ENCODE measurements around the gene PLK5. TPM values are rescaled to one million over a fixed set of nuclear protein-coding genes. Genes with fewer than 3 reads are reported as not detected.
"Not testable (repeated sequence)": the region's sequence is repeated elsewhere in the genome, so short reads cannot be mapped to it uniquely, and the experiment has no call there.

Gene PLK5
- total RNA-seq, 2 experiments from 2014 or later: not detected

DNA sequence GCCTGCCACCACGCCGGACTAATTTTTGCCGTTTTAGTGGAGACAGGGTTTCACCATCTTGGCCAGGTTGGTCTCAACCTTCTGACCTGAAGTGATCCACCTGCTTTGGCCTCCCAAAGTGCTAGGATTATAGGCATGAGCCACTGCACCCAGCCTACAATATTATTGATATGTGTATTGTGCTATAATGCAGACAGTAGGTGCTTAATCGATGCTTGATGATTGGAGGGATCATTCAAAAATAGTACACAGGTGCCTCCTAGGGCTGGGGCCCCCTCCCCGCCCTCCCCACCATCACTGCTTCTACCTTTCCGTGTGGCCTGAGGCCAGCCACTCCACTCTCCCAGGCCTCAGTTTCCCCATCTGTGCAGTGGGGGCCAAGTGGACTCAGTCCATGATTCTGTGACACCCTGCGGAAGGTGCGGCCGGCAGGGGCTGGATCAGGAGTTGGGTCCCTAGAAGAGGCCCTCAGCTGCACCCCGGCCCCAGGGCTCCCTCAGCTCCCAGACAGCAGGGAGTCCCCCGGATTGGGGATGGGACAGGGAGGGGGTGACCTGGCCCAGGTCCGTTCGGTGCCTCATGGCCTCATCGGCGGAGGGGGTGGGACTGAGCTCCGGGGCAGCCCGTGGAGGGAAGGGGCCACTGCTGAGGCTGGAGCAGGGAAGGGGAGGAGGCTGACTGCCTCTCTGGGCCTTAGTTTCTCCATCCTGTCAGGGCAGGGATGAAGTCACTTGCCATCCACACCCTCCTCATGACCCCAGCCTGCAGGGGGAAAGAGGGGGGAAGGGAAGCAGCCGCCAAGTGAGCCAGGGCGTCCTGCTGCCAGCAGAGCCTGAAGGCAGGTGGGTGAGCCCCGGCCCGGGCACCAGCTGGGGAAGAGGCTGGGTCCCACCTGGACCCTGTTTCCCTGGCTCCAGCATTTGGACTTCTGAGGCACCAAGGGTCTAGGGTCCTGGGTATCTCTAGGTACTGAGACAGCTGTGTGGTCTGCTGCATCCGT lies 12.3 kb upstream of the PLK5 start:
- peaks cover 12% of the 10 kb centered on the region for H3K4me1 Mint-ChIP-seq
- no peak overlapping the region for H3K27ac Mint-ChIP-seq
- no peak for DNase-seq
- ATAC-seq: no peak
- no peaks in the 10 kb centered on the region for H3K36me3 Mint-ChIP-seq (ENCODE audit: low read depth)
- POLR2A ChIA-PET: no interaction called here
- CTCF ChIA-PET: interaction anchor here (0.6 kb wide), 1 partner anchor 218 kb away, joined by 3 read pairs; no protein-coding TSS in a partner anchor
- no peaks in the 10 kb centered on the region for H3K9me3 Mint-ChIP-seq (ENCODE audit: low read depth)
- no peaks in the 10 kb centered on the region for H3K27me3 Mint-ChIP-seq
- peak overlapping the region; percentile 70 for H3K4me3 Mint-ChIP-seq
- intact Hi-C loops (cut with DNase I, micrococcal nuclease): loop anchor here in 1 of 2 experiments (2.0 kb wide), 1 partner anchor 233 kb away; no protein-coding TSS in a partner anchor

- ATAC-seq (peak; percentile 87), DNase-seq (peak; percentile 86)
- CTCF ChIA-PET: interaction anchor here (0.6 kb wide), 1 partner anchor 220 kb away, joined by 3 read pairs; no protein-coding TSS in a partner anchor
- Mint-ChIP-seq H3K36me3 (ENCODE audit: low read depth) (no peaks in the 10 kb centered on the region), H3K4me1 (peaks cover 8% of the 10 kb centered on the region), H3K27ac (no peak within 1 kb of the TSS), H3K27me3 (no peaks in the 10 kb centered on the region), H3K9me3 (ENCODE audit: low read depth) (no peaks in the 10 kb centered on the region), H3K4me3 (peak within 1 kb of the TSS; percentile 70)
- POLR2A ChIA-PET: no interaction called here
- intact Hi-C loops (cut with DNase I, micrococcal nuclease): loop anchor here in 1 of 2 experiments (1.0 to 2.0 kb wide), 7 partner anchors 23 to 299 kb away; partner anchors contain the start of genes ATP8B3, C19orf25, DAZAP1 and PCSK4
Observed at GRCh38 chr19:1512671-1513498, 11.0 kb upstream of the PLK5 start, which contains the start of gene ADAMTSL5. Gene ADAMTSL5 (minus strand): TSS chr19:1513019. CDS start chr19:1510943, 2,076 bp downstream.

DNA sequence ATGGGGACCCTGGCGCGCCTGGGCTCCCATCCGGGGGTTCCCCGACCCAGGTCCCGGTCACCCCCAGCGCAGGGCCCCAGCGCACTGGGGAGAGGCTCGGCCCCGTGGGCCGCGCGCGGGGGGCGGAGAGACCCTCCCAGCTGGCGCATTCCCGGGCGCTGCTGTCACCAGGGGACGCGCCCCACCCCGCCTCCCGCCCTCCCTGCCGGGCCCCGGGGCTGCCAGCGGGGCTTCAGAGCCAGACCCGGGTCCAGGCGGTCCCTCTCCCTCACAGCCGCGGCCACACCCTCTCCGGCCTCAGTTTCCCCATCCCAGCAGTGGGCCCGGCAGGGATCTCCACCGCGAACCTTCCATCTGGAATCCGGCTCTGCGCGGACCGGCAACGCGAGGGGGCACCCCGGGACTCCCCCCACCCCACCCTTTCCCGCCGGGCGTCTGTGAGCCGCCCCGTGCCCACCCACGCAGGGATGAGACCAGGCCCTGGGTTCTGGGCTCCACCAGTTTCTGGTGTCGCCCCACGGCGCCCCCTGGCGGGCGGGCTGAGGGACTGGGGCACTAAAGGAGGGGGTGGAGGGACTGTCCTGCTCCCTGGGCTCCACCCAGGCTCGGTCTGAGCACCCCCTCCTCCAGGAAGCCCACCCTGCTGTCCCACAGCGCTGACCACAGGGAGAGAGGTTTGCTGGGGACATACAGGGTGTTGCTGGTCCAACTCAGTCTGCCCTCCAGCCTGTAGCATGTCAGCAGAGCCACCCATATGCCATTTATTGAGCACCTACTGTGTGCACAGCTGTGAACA lies 10.2 kb upstream of the PLK5 start:
- no peak overlapping the region for H3K4me3 Mint-ChIP-seq
- CTCF ChIA-PET: no interaction called here
- H3K27me3 Mint-ChIP-seq: no peaks in the 10 kb centered on the region
- DNase-seq (peak; percentile 88), ATAC-seq (peak; percentile 60)
- intact Hi-C loops (cut with DNase I, micrococcal nuclease): loop anchor here in 1 of 2 experiments (1.0 to 2.0 kb wide), 7 partner anchors 23 to 299 kb away; partner anchors contain the start of genes ATP8B3, C19orf25, DAZAP1 and PCSK4
- H3K4me1 Mint-ChIP-seq: peaks cover 7% of the 10 kb centered on the region
- POLR2A ChIA-PET: no interaction called here
- no peaks in the 10 kb centered on the region for H3K36me3 Mint-ChIP-seq (ENCODE audit: low read depth)
- no peaks in the 10 kb centered on the region for H3K9me3 Mint-ChIP-seq (ENCODE audit: low read depth)
- no peak overlapping the region for H3K27ac Mint-ChIP-seq

DNA sequence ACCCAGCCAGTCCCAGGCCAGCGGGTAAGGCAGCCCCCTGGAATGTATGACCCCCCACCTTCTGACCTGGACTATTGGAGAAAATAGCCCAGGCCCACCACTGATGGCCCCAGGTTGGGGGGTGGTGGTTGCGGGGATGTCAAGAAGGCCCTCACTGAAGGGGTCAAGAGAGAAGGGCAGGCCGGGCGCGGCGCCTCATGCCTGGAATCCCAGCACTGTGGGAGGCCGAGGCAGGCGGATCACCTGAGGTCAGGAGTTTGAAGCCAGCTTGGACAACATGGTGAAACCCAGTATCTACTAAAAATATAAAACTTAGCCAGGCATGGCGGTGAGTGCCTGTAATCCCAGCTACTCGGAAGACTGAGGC lies 9.6 kb upstream of the PLK5 start:
- Mint-ChIP-seq H3K9me3 (ENCODE audit: low read depth) (no peaks in the 10 kb centered on the region), H3K27me3 (no peaks in the 10 kb centered on the region), H3K27ac (no peak overlapping the region), H3K36me3 (ENCODE audit: low read depth) (no peaks in the 10 kb centered on the region), H3K4me1 (peaks cover 7% of the 10 kb centered on the region), H3K4me3 (no peak overlapping the region)
- no peak for ATAC-seq
- intact Hi-C loops (cut with DNase I, micrococcal nuclease): no loop called here
- ChIA-PET CTCF (no interaction called here), POLR2A (no interaction called here)
- no peak for DNase-seq

DNA sequence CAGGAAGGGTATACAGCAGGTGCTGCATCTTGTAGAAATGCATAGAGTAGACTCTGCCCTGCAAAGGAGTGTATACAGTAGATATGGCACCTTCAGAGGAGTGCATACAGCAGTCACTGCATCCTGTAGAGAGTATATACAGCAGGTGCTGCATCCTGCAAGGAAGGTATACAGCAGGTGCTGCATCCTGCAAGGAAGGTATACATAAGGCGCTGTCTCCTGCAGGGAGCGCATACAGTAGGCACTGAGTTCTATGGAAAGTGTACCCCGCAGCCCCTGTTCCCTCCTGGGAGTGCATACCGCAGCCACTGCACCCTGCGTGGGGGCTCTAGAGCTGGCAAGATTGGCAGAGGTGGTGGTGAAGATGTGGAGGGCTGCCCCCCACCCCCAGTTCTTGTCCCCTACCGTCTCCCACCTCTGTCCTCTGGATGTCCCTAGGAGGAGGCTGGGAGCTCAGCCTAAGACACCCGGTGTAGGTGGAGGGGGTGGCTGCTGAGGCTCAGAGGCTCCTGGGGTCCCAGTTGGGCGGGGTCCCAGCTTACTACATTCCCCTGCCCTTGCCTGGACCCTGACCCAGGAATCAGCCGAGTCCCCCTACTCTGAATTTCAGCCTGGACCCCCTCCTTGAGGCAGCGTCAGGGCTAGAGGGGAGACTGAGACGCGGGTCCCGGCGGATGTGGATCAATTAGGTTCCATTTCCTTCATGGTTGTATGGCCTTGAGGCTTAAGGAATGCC lies 8.7 kb upstream of the PLK5 start:
- no peak for DNase-seq
- Mint-ChIP-seq H3K27ac (no peak overlapping the region), H3K4me1 (peaks cover 7% of the 10 kb centered on the region), H3K4me3 (no peak overlapping the region), H3K27me3 (no peaks in the 10 kb centered on the region), H3K36me3 (ENCODE audit: low read depth) (no peaks in the 10 kb centered on the region), H3K9me3 (ENCODE audit: low read depth) (no peaks in the 10 kb centered on the region)
- POLR2A ChIA-PET: no interaction called here
- intact Hi-C loops (cut with DNase I, micrococcal nuclease): no loop called here
- CTCF ChIA-PET: no interaction called here
- no peak for ATAC-seq

GRCh38 chr19:1516395-1516753 lies 7.5 kb upstream of the PLK5 start:
- H3K36me3 Mint-ChIP-seq (ENCODE audit: low read depth): no peaks in the 10 kb centered on the region
- ChIA-PET POLR2A (interaction anchor here (0.7 kb wide), 1 partner anchor 434 kb away, joined by 5 read pairs; no protein-coding TSS in a partner anchor), CTCF (interaction anchor here (0.6 kb wide), 1 partner anchor 381 kb away, joined by 3 read pairs; no protein-coding TSS in a partner anchor)
- no peaks in the 10 kb centered on the region for H3K27me3 Mint-ChIP-seq
- H3K27ac Mint-ChIP-seq: no peak overlapping the region
- intact Hi-C loops (cut with DNase I, micrococcal nuclease): no loop called here
- H3K9me3 Mint-ChIP-seq (ENCODE audit: low read depth): no peaks in the 10 kb centered on the region
- no peak for ATAC-seq
- peaks cover 7% of the 10 kb centered on the region for H3K4me1 Mint-ChIP-seq
- no peak for DNase-seq
- no peak overlapping the region for H3K4me3 Mint-ChIP-seq

- CTCF ChIA-PET: no interaction called here
- H3K27me3 Mint-ChIP-seq: peaks cover 8% of the 10 kb centered on the region
- intact Hi-C loops (cut with DNase I, micrococcal nuclease): no loop called here
Observed at GRCh38 chr19:1518471-1518870, 5.4 kb upstream of the PLK5 start.

DNA sequence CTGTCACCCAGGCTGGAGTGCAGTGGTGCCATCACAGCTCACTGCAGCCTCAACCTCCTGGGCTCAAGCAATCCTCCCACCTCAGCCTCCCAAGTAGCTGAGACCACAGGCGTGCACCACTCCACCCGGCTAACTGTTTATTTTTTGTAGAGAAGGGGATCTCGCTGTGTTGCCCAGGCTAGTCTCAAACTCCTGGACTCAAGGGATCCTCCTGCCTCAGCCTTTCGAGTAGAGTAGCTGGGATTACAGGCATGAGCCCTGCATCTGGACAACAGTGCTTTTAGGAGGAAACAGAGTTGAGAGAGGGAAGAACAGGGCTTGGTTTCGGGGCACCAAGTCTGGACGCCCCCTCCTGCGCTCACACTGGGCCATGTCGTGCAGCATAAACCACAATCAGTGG lies 4.1 kb upstream of the PLK5 start:
- ATAC-seq; H3K27ac Mint-ChIP-seq; H3K4me1 Mint-ChIP-seq; H3K36me3 Mint-ChIP-seq (ENCODE audit: low read depth); intact Hi-C loops (cut with DNase I, micrococcal nuclease); CTCF ChIA-PET; H3K4me3 Mint-ChIP-seq; POLR2A ChIA-PET; DNase-seq; H3K9me3 Mint-ChIP-seq (ENCODE audit: low read depth): not testable (repeated sequence)
- H3K27me3 Mint-ChIP-seq: peaks cover 14% of the 10 kb centered on the region

More at GRCh38 chr19:1518471-1518870, 5.4 kb upstream of the PLK5 start:
- Mint-ChIP-seq H3K36me3 (ENCODE audit: low read depth) (no peaks in the 10 kb centered on the region), H3K9me3 (ENCODE audit: low read depth) (no peaks in the 10 kb centered on the region), H3K27ac (no peak overlapping the region), H3K4me1 (no peaks in the 10 kb centered on the region), H3K4me3 (no peak overlapping the region)
- POLR2A ChIA-PET: no interaction called here
- no peak for DNase-seq
- ATAC-seq: no peak

- no peak for DNase-seq
- intact Hi-C loops (cut with DNase I, micrococcal nuclease): no loop called here
- Mint-ChIP-seq H3K36me3 (ENCODE audit: low read depth) (no peaks in the 10 kb centered on the region), H3K27me3 (peaks cover 17% of the 10 kb centered on the region), H3K27ac (no peak overlapping the region), H3K9me3 (ENCODE audit: low read depth) (no peaks in the 10 kb centered on the region), H3K4me1 (peaks cover 5% of the 10 kb centered on the region), H3K4me3 (no peak overlapping the region)
- POLR2A ChIA-PET: no interaction called here
- CTCF ChIA-PET: no interaction called here
- no peak for ATAC-seq
Observed at GRCh38 chr19:1520203-1520780, 3.6 kb upstream of the PLK5 start.

DNA sequence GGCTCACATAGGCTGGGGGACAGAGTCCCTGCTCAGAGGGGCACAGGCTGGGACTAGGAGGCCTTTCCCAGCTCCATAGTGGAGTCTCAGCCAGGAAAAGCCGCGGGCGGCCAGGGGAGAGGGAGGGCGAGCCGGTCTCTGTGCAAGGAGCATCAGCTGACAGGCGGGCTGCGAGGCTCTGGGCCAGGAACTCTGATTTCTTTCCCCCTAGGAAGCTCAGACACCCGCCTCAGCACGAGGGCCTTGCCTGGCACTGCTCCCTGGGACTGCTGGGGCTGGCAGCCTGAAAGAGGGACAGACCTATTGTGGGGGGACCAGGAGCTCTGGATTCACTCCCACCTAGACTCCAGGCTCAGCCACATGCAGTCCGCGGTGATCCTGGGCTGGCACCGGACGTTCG lies 2.2 kb upstream of the PLK5 start:
- Mint-ChIP-seq H3K9me3 (ENCODE audit: low read depth) (no peaks in the 10 kb centered on the region), H3K27me3 (peaks cover 27% of the 10 kb centered on the region), H3K4me3 (no peak overlapping the region), H3K4me1 (peaks cover 5% of the 10 kb centered on the region), H3K27ac (no peak overlapping the region), H3K36me3 (ENCODE audit: low read depth) (no peaks in the 10 kb centered on the region)
- ATAC-seq (no peak), DNase-seq (no peak)
- intact Hi-C loops (cut with DNase I, micrococcal nuclease): no loop called here
- ChIA-PET POLR2A (no interaction called here), CTCF (interaction anchor here (1.2 kb wide), 1 partner anchor 24 kb away, joined by 3 read pairs; no protein-coding TSS in a partner anchor)
